BE2C (cell line): ENCODE results near the gene CEP120.
"Not testable (repeated sequence)": the region's sequence is repeated elsewhere in the genome, so short reads cannot be mapped to it uniquely, and the experiment has no call there.

Experiments used
- DNase-seq: peaks from one replicate; pipeline ENCODE4 v3.0.0-alpha.2; 2020
- H3K27me3 ChIP-seq: fragments of 250-450 bp; sonication (Bioruptor Pico); 2 replicates; pipeline ENCODE4 v1.5.1; 2020; ENCODE audit warnings: mild to moderate bottlenecking
- H3K36me3 ChIP-seq: fragments of 250-450 bp; sonication (Bioruptor Pico); 2 replicates; pipeline ENCODE4 v1.5.1; 2020; ENCODE audit warnings: mild to moderate bottlenecking
- H3K4me1 ChIP-seq: fragments of 250-450 bp; sonication (Bioruptor Pico); 2 replicates; pipeline ENCODE4 v1.5.1; 2020
- H3K4me3 ChIP-seq: 2 replicates; pipeline ENCODE4 v1.5.1; 2011; ENCODE audit warnings: low read depth, low read length
- H3K9me3 ChIP-seq: fragments of 250-450 bp; sonication (Bioruptor Pico); 2 replicates; pipeline ENCODE4 v1.5.1; 2020
- TF ChIP-seq, protein P1 (sequence below): IDR thresholded peaks from 2 replicates; pipeline ENCODE4 v1.5.1; 2012; ENCODE audit warnings: mild to moderate bottlenecking, low read depth, low read length

CEP120 gene

GRCh38 chr5:123427281-123427680 lies 4.1 kb upstream of the CEP120 start:
- H3K4me1 ChIP-seq, result no peaks in the 10 kb centered on the region; the same call in 1 of the 2 replicates
- no peaks in the 10 kb centered on the region for H3K27me3 ChIP-seq
- TF ChIP-seq, protein P1, sequence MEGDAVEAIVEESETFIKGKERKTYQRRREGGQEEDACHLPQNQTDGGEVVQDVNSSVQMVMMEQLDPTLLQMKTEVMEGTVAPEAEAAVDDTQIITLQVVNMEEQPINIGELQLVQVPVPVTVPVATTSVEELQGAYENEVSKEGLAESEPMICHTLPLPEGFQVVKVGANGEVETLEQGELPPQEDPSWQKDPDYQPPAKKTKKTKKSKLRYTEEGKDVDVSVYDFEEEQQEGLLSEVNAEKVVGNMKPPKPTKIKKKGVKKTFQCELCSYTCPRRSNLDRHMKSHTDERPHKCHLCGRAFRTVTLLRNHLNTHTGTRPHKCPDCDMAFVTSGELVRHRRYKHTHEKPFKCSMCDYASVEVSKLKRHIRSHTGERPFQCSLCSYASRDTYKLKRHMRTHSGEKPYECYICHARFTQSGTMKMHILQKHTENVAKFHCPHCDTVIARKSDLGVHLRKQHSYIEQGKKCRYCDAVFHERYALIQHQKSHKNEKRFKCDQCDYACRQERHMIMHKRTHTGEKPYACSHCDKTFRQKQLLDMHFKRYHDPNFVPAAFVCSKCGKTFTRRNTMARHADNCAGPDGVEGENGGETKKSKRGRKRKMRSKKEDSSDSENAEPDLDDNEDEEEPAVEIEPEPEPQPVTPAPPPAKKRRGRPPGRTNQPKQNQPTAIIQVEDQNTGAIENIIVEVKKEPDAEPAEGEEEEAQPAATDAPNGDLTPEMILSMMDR, result no peak
- no peaks in the 10 kb centered on the region for H3K9me3 ChIP-seq
- DNase-seq, result no peak
- H3K4me3 ChIP-seq, result no peak overlapping the region
- H3K36me3 ChIP-seq, result no peaks in the 10 kb centered on the region

DNA sequence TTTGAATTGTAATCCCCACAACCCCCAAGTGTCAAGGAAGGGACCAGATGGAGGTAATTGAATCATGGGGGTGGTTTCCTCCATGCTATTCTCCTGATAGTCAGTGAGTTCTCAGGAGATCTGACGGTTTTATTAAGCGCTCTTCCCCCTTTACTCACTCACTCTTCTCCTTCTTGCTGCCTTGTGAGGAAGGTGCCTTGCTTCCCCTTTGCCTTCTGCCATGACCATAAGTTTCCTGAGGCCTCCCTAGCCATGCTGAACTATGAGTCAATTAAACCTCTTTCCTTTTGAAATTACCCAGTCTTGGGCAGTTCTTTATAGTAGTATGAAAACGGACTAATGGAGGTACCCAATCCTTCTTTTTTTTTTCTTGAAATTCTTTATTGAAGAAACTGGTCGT lies 2.2 kb upstream of the CEP120 start:
- TF ChIP-seq, protein P1, result no peak
- H3K36me3 ChIP-seq, result no peaks in the 10 kb centered on the region
- no peaks in the 10 kb centered on the region; the same call in 1 of the 2 replicates for H3K4me1 ChIP-seq
- H3K27me3 ChIP-seq, result no peaks in the 10 kb centered on the region
- H3K4me3 ChIP-seq, result no peak overlapping the region
- DNase-seq, result no peak
- H3K9me3 ChIP-seq, result no peaks in the 10 kb centered on the region

DNA sequence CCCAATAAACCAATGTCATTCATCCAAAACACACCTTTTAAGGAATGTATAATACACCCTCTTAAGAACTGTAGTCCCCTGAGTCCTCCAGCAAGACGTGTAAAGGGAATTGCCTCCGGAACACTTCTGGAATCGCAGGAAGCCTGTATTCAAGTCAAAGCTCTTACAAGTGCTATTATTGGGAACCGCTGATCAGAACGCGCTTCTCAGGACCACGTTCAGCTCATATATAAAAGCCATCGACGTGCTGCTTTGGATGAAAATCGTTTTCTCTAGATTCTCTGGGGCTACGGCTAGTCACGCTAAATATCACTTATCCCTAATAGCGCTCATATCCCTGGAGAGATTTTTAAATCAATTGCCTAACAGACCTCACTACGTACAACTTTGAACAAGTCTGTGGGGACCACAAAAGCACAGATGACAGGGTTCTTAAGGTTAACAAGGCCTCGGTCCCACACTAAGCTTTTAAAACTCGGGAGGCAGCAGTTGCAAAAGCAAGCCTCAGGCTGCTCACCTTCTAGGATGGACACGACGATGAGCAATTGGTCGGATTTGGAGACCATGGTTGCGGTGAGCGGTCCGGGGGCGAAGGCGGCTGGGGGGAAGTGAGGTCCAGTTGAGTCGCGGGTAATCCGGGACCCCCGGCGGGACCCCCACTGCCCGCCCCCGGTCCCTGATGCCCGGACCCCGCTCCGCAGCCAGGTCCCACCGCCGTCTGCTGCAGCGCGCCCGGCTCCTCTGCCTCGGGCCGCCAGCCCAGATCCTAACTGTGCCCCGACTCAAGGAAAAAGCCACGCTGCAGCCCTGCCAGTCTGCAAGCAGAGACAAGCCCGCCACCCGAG lies 548 bp downstream of the CEP120 start:
- DNase-seq, result no peak
- H3K27me3 ChIP-seq, result no peaks in the 10 kb centered on the region
- no peaks in the 10 kb centered on the region; the same call in 1 of the 2 replicates for H3K36me3 ChIP-seq
- H3K4me1 ChIP-seq, result no peaks in the 10 kb centered on the region; the same call in 1 of the 2 replicates
- TF ChIP-seq, protein P1, result no peak
- no peaks in the 10 kb centered on the region for H3K9me3 ChIP-seq
- peak overlapping the region; percentile 94 for H3K4me3 ChIP-seq

GRCh38 chr5:123421773-123422172 lies 1.4 kb downstream of the CEP120 start:
- Histone ChIP-seq H3K9me3 (no peaks in the 10 kb centered on the region), H3K27me3 (no peaks in the 10 kb centered on the region), H3K36me3 (peaks cover 3% of the 10 kb centered on the region), H3K4me3 (peak overlapping the region; percentile 94), H3K4me1 (no peaks in the 10 kb centered on the region; the same call in 1 of the 2 replicates)
- DNase-seq, result no peak
- TF ChIP-seq, protein P1, result no peak

DNA sequence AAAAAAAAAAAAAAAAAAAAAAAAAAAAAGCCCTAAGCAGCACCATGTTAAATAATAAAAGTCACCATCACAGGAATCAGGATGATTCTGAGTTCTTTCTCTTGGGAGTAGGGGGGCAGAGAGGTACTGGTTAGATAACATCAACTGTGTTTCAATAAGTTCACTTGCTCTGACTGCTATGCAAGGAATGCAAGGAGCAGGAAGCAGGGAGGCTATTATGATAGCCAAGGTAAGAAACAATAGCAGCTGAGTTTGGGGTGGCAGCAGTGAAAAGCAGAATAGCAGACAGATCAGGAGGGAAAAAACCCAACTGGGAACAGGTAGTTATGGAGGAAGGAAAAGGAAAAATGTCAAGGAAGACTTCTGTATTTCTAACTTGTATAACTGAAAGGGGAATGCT lies 8.2 kb downstream of the CEP120 start:
- H3K4me3 ChIP-seq, result no peak overlapping the region
- H3K36me3 ChIP-seq, result peaks cover 16% of the 10 kb centered on the region
- no peaks in the 10 kb centered on the region for H3K9me3 ChIP-seq
- TF ChIP-seq, protein P1, result no peak
- no peaks in the 10 kb centered on the region for H3K4me1 ChIP-seq
- no peaks in the 10 kb centered on the region for H3K27me3 ChIP-seq
- no peak for DNase-seq

DNA sequence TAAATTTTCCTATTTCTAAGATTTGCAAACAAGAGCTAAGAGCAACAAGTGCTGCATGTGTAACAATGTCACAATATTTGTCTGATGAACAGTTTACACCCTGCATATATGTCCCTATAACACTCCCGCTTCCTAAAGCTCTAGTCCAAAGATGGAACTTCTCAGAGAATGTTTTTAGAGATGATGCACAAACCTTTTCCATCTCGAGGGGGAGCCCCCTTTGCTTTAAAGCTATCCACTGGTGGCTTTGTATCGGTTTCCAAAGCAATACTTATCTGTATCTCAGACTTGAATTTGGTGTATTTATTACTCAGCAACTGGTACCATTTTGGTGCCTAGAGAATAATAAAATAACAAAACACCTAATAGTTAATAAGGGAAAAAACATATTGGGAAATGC lies 11.0 kb downstream of the CEP120 start:
- Histone ChIP-seq H3K36me3 (peaks cover 16% of the 10 kb centered on the region), H3K27me3 (no peaks in the 10 kb centered on the region), H3K9me3 (no peaks in the 10 kb centered on the region), H3K4me3 (no peak overlapping the region), H3K4me1 (no peaks in the 10 kb centered on the region)
- TF ChIP-seq, protein P1, result no peak
- DNase-seq, result no peak

DNA sequence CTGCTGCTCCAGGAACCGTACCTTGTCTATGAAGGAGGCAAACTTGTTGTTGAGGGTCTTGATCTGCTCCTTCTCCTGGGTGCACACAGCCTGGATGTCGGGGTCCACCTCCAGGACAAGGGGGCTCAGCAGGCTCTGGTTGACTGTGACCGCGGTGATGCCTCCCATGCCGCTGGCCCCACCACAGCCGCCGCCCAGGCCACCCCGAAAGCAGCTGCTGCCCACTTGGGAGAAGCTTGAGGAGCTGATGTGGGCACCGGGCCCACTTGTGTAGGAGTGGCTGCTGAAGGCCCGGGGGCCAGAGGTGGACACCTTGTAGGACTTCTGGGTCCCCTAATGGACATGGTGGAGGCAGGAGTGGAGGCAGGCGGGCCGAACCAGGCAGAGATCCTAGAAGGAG lies 21.2 kb downstream of the CEP120 start:
- H3K4me3 ChIP-seq, DNase-seq, H3K27me3 ChIP-seq, H3K9me3 ChIP-seq, H3K4me1 ChIP-seq: not testable (repeated sequence)
- peaks cover 20% of the 10 kb centered on the region for H3K36me3 ChIP-seq
